H1 (cell line): Measurements from ENCODE around the gene SPIRE1. TPM values are rescaled to one million over a fixed set of nuclear protein-coding genes. Genes with fewer than 3 reads are reported as not detected.

ENCODE experiments used
- CTCF ChIA-PET: fragments of 300-600 bp; sonication (Branson Sonifier 250); formaldehyde crosslinking; loops from one replicate; lab custom pipeline; 2021; ENCODE audit not compliant: partially characterized antibody; lab: Charles Lee
- POLR2A ChIA-PET: fragments of 300-600 bp; sonication (Branson Sonifier 250); formaldehyde crosslinking; loops from one replicate; lab custom pipeline; 2021; ENCODE audit warnings: inconsistent platforms; ENCODE audit not compliant: partially characterized antibody; lab: Charles Lee
- DNase-seq, 2 experiments: peaks; one replicate each; pipeline versions ENCODE4 v3.0.0 to v3.0.0-alpha.2; 2010 to 2022; ENCODE audit warnings: low spot score in 2 of 2, low read depth in 1 of 2, mixed read lengths in 1 of 2
- FAIRE-seq: peaks from 2 replicates; lab custom pipeline; 2011; peaks lifted over from hg19 to GRCh38; lab: Jason Lieb, UNC
- H2AFZ ChIP-seq: 2 replicates; pipeline ENCODE4 v1.8.1; 2012; ENCODE audit warnings: low read length, inconsistent platforms
- H2AK5ac ChIP-seq: 2 replicates; pipeline ENCODE4 v1.6.1; 2013; ENCODE audit warnings: low read depth, low read length
- H2BK120ac ChIP-seq: replicated peaks from 2 replicates; pipeline ENCODE3; 2013; ENCODE audit warnings: low read depth, low read length, inconsistent platforms
- H2BK12ac ChIP-seq: 2 replicates; pipeline ENCODE4 v1.6.1; 2013; ENCODE audit warnings: low read depth, low read length
- H2BK15ac ChIP-seq: 2 replicates; pipeline ENCODE4 v1.6.1; 2013; ENCODE audit warnings: low read length
- H2BK20ac ChIP-seq: 2 replicates; pipeline ENCODE4 v1.6.1; 2013; ENCODE audit warnings: low read length
- H2BK5ac ChIP-seq: 2 replicates; pipeline ENCODE4 v1.6.1; 2013; ENCODE audit warnings: low read depth, low read length
- H3K14ac ChIP-seq: 2 replicates; pipeline ENCODE4 v1.6.1; 2013; ENCODE audit warnings: inconsistent platforms; ENCODE audit not compliant: insufficient read length
- H3K18ac ChIP-seq: 2 replicates; pipeline ENCODE4 v1.6.1; 2013; ENCODE audit warnings: low read length; ENCODE audit errors: extremely low read depth
- H3K23ac ChIP-seq: 2 replicates; pipeline ENCODE4 v1.6.1; 2013; ENCODE audit warnings: inconsistent platforms; ENCODE audit not compliant: insufficient read length
- H3K23me2 ChIP-seq: 2 replicates; pipeline ENCODE4 v1.6.1; 2013; ENCODE audit warnings: low read depth, low read length
- H3K27ac ChIP-seq: 2 replicates; pipeline ENCODE4 v1.6.1; 2011; ENCODE audit warnings: low read depth, low read length, inconsistent platforms
- H3K27me3 ChIP-seq, 4 experiments: replicated peaks in 1 of 4; 1 replicate in 1 of 4; 2 replicates in 3 of 4; pipeline versions ENCODE4 v1.6.1 to v1.8.1; 2011 to 2013; ENCODE audit warnings: low read length in 3 of 4, mild to moderate bottlenecking in 3 of 4, inconsistent platforms in 2 of 4, mixed read lengths in 2 of 4, moderate library complexity in 1 of 4; ENCODE audit not compliant: control insufficient read depth in 3 of 4, insufficient read depth in 3 of 4; ENCODE audit errors: extremely low read depth in 1 of 4
- H3K36me3 ChIP-seq, 4 experiments: 2 replicates each; pipeline versions ENCODE4 v1.6.1 to v1.8.1; 2011 to 2013; ENCODE audit warnings: mild to moderate bottlenecking in 4 of 4, low read length in 3 of 4, moderate library complexity in 2 of 4, control low read depth in 1 of 4, inconsistent platforms in 1 of 4; ENCODE audit not compliant: insufficient read depth in 4 of 4, control insufficient read depth in 2 of 4
- H3K4ac ChIP-seq: replicated peaks from 2 replicates; pipeline ENCODE3; 2013; ENCODE audit warnings: low read length, low read depth, mixed read lengths, inconsistent platforms; ENCODE audit not compliant: insufficient read length
- H3K4me1 ChIP-seq, 4 experiments: replicated peaks in 1 of 4; 1 replicate in 1 of 4; 2 replicates in 3 of 4; pipeline versions ENCODE4 v1.6.1 to v1.8.1; 2011 to 2013; ENCODE audit warnings: low read length in 3 of 4, inconsistent platforms in 2 of 4, mixed read lengths in 1 of 4; ENCODE audit not compliant: insufficient read depth in 4 of 4, control insufficient read depth in 3 of 4
- H3K4me2 ChIP-seq, 2 experiments: 2 replicates each; pipeline versions ENCODE4 v1.6.1 to v1.8.1; 2011 to 2013; ENCODE audit warnings: low read depth in 2 of 2, low read length in 2 of 2, control low read depth in 1 of 2, inconsistent platforms in 1 of 2, mild to moderate bottlenecking in 1 of 2; ENCODE audit not compliant: insufficient read depth in 1 of 2
- H3K4me3 ChIP-seq, 4 experiments: fragments of 200-600, 300-600 bp in 1 of 4; sonication (generic), shearing (Covaris generic), sonication (Bioruptor Twin) in 1 of 4; 2 replicates each; pipeline versions ENCODE4 v1.5.1 to v1.8.1; 2011 to 2016; ENCODE audit warnings: low read length in 4 of 4, low read depth in 3 of 4, control low read depth in 2 of 4, inconsistent platforms in 2 of 4, mild to moderate bottlenecking in 2 of 4, mixed read lengths in 1 of 4, moderate library complexity in 1 of 4; ENCODE audit not compliant: insufficient read depth in 2 of 4; ENCODE audit errors: extremely low read depth in 1 of 4
- H3K56ac ChIP-seq: replicated peaks from 2 replicates; pipeline ENCODE3; 2013; ENCODE audit warnings: low read depth, mild to moderate bottlenecking, mixed read lengths, low read length, inconsistent platforms; ENCODE audit not compliant: insufficient read length
- H3K79me1 ChIP-seq: 2 replicates; pipeline ENCODE4 v1.6.1; 2013; ENCODE audit warnings: low read depth, low read length, control low read depth
- H3K79me2 ChIP-seq, 2 experiments: 2 replicates each; pipeline versions ENCODE4 v1.6.1 to v1.8.1; 2012 to 2013; ENCODE audit warnings: low read length in 2 of 2, mild to moderate bottlenecking in 2 of 2, inconsistent platforms in 1 of 2; ENCODE audit not compliant: insufficient read depth in 2 of 2, control insufficient read depth in 1 of 2
- H3K9ac ChIP-seq, 4 experiments: replicated peaks in 1 of 4; 1 replicate in 1 of 4; 2 replicates in 3 of 4; pipeline versions ENCODE4 v1.6.1 to v1.8.1; 2011 to 2013; ENCODE audit warnings: low read depth in 3 of 4, low read length in 3 of 4, control low read depth in 2 of 4, mild to moderate bottlenecking in 2 of 4, moderate library complexity in 2 of 4, inconsistent platforms in 1 of 4; ENCODE audit errors: extremely low read depth in 1 of 4
- H3K9me3 ChIP-seq, 2 experiments: 2 replicates each; pipeline versions ENCODE4 v1.6.1 to v1.8.1; 2012 to 2013; ENCODE audit warnings: mild to moderate bottlenecking in 2 of 2, moderate library complexity in 2 of 2, control low read depth in 1 of 2, inconsistent platforms in 1 of 2, low read depth in 1 of 2, low read length in 1 of 2, mixed read lengths in 1 of 2; ENCODE audit not compliant: insufficient read depth in 2 of 2
- H4K20me1 ChIP-seq, 2 experiments: replicated peaks in 1 of 2; 2 replicates each; pipeline versions ENCODE3 to v1.8.1; 2011 to 2013; ENCODE audit warnings: inconsistent platforms in 2 of 2, low read length in 2 of 2, mild to moderate bottlenecking in 1 of 2; ENCODE audit not compliant: insufficient read depth in 2 of 2, control insufficient read depth in 1 of 2
- H4K5ac ChIP-seq: 2 replicates; pipeline ENCODE4 v1.6.1; 2013; ENCODE audit warnings: low read length, low read depth, mixed read lengths, inconsistent platforms; ENCODE audit not compliant: insufficient read length
- H4K8ac ChIP-seq: 2 replicates; pipeline ENCODE4 v1.8.0; 2013; ENCODE audit warnings: mild to moderate bottlenecking, moderate library complexity, low read length, inconsistent platforms; ENCODE audit not compliant: insufficient read depth; ENCODE audit errors: extremely low read depth
- H4K91ac ChIP-seq: replicated peaks from 2 replicates; pipeline ENCODE3; 2013; ENCODE audit warnings: low read length, mixed read lengths, inconsistent platforms; ENCODE audit not compliant: insufficient read length
- SIX5 ChIP-seq: IDR thresholded peaks from 2 replicates; pipeline ENCODE4 v1.6.1; 2011; ENCODE audit warnings: mild to moderate bottlenecking, low read depth, low read length
- WGBS, 2 experiments: shearing (Covaris generic) in 1 of 2; methylation state at CpG; one replicate each; pipeline versions ENCODE4 v1.1.6 to v1.1.7; 2013 to 2015; ENCODE audit warnings: low lambda C conversion rate in 2 of 2, mixed read lengths in 2 of 2, inconsistent platforms in 1 of 2, low coverage in 1 of 2, missing lambda C conversion rate in 1 of 2; ENCODE audit not compliant: insufficient replicate concordance in 2 of 2, insufficient coverage in 1 of 2, insufficient read length in 1 of 2; ENCODE audit errors: extremely low coverage in 1 of 2, missing lambda C conversion rate in 1 of 2; 5-methylcytosine and 5-hydroxymethylcytosine counted together
- polyA plus RNA-seq, 7 experiments: library from polyadenylated mRNA; depleted of rRNA in 3 of 7; stranded (reverse) in 5 of 7; unstranded in 2 of 7; fragments of >200 nt in 5 of 7; fragments of 200-250 nt in 2 of 7; gene quantifications; 1 replicate in 5 of 7; 2 replicates in 1 of 7; 4 replicates in 1 of 7; pipeline versions ENCODE4 v1.2.1 to v1.2.3, GENCODE V29; 2011 to 2013; ENCODE audit warnings: missing spikeins in 2 of 7, mixed read lengths in 2 of 7
- total RNA-seq: library from RNA; stranded (reverse); fragmentation: NEBNext Ultra II Directional; extraction: Animal tissue kit (Norgen Biotek cat#: 25700); gene quantifications from 2 replicates; pipeline ENCODE4 v1.2.1, GENCODE V29; 2021

The SPIRE1 gene
- total and polyA plus RNA-seq, 2 of the 8 experiments (the other 6 are each of a cell fraction or from before 2014, with no cell fraction given): 6.0 to 21.5 TPM

DNA sequence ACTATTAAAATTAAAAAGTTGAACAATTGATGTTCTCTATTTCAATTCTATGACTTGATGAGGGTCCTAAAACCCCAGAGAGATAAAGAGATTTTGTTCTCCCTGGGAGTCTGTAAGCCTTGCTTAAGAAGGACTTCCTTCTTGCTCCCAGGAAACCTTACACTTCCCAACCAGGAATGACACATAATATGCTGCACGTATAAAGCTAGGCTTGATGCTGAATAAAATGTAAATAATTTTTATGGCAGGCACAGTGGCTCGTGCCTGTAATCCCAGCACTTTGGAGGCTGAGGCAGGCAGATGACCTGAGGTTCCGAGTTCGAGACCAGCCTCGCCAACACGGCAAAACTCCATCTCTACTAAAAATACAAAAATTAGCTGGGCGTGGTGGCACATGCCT lies 27.8 kb downstream of the SPIRE1 start:
- Histone ChIP-seq H3K23ac (no peak overlapping the region), H2BK120ac (no peak overlapping the region), H4K91ac (no peak overlapping the region), H3K4me2 (no peak overlapping the region), H3K4ac (no peak overlapping the region), H3K56ac (no peak overlapping the region), H4K8ac (no peak overlapping the region), H3K79me2 (no peaks in the 10 kb centered on the region), H3K23me2 (no peaks in the 10 kb centered on the region), H4K5ac (no peak overlapping the region), H2AK5ac (no peak overlapping the region), H4K20me1 (no peaks in the 10 kb centered on the region), H3K4me3 (no peak overlapping the region), H2BK20ac (no peak overlapping the region), H3K18ac (no peak overlapping the region), H3K27ac (no peak overlapping the region), H3K27me3 (no peaks in the 10 kb centered on the region), H2BK15ac (no peak overlapping the region), H3K14ac (no peak overlapping the region), H2BK5ac (no peak overlapping the region), H2BK12ac (no peak overlapping the region), H3K9me3 (no peaks in the 10 kb centered on the region), H2AFZ (no peak overlapping the region), H3K79me1 (no peaks in the 10 kb centered on the region), H3K4me1 (no peaks in the 10 kb centered on the region), H3K36me3 (no peaks in the 10 kb centered on the region), H3K9ac (no peak overlapping the region)
- WGBS, 2 experiments: 93% methylated on average over 7 of the region's 7 CpGs; no CpG with 5 or more reads in 1 of the 2 experiments
- ChIA-PET POLR2A (no interaction called here), CTCF (interaction anchor here (1.0 kb wide), 1 partner anchor 303 kb away, joined by 3 read pairs; no protein-coding TSS in a partner anchor)
- FAIRE-seq (no peak), DNase-seq (no peak)
- no peak for TF ChIP-seq SIX5
